ENCODE measurements around the gene LAMA1.

- TF ChIP-seq CTCF (conservative IDR thresholded peaks at IDR 0.05), result no peak
- TF ChIP-seq EZH2 (IDR thresholded peaks at IDR 0.05; ENCODE audit: low read depth), result no peak
Measured at GRCh38 chr18:6940451-6940850, 177.1 kb downstream of the LAMA1 start.
